Hypothalamus (tissue), 51 donors: ENCODE data around the gene FANCC.

Experiments
- DNase-seq, 51 donors: peaks; one replicate each; lab custom pipeline; 2025; lab: John Stamatoyannopoulos, UW

Gene FANCC

DNA sequence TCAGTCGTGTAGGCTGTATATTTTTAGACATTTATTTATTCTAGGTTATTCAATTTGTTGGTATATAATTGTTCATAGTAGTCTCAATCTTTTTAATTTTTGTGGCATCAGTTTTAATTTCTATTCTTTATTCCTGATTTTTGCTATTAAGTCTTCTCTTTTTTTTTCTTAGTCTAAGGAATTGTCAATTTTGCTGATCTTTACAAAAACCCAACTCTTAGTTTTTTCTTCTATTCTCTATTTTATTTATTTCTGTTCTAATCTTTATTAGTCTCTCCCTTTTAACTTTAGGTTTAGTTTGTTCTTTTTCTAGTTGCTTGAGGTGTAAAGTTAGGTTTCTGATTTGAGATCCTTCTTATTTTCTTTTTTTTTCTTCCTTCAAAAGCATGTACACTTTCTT is 152.5 kb downstream of the FANCC start:
- DNase-seq, result no peak

DNA sequence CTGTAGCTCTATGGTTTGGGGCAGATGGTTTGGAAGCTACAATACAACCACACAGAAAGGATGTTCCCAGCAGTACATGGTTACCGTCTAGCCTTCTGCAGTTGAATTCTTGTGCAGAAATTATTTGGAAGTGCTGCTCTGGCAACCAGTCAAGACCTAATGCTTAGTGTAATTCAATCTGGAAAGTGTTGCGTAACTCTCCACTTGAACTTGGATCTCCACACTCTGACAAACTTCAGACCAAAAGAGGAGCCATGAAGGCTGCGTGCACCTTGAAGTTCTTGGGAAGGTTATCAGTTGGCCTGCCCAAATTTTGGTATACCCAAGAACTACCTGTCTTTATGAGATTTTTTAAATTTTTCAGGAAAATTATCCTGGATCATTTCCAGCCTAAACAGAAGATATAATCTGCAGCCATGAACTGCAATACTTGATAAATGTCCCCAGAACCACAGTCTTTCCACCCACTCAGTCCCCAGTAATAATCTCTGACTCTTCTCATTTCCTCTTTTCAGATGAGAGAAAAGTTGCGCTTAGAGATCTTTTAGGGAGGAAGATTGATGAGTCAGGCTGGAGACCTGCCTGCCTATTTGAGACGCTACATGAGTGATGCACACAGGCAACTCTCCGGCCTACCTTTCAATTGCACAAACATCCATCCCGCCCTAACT is 159.9 kb downstream of the FANCC start:
- no peak for DNase-seq

- no peak for DNase-seq
Measured at GRCh38 chr9:95156074-95156473, 161.4 kb downstream of the FANCC start.

GRCh38 chr9:95155220-95155619 is 162.3 kb downstream of the FANCC start:
- no peak for DNase-seq

DNA sequence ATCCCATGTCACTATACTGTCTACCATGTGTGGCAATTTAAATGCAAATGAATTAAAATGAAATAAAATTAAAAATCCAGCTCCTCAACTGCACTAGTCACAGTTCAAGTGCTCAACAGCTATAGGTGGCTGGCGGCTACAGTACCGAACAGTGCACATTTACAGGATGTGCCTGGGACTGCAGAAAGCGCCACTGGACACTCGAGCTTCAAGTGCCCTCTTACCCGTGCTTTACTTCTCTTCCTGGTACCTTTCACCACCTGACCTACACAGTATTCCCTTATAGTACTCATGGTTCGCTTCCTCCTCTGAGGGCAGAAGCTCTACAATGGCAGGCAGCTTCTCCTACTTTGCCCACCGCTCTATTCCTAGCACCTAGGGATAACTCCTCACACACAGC is 166.6 kb downstream of the FANCC start:
- DNase-seq, result no peak

- DNase-seq, result no peak
Measured at GRCh38 chr9:95148208-95148520, 169.3 kb downstream of the FANCC start.

- no peak for DNase-seq
Measured at GRCh38 chr9:95147452-95148207, 169.9 kb downstream of the FANCC start.

- no peak for DNase-seq
Measured at GRCh38 chr9:95143591-95144561, 173.6 kb downstream of the FANCC start.

- no peak for DNase-seq
Measured at GRCh38 chr9:95142728-95143127, 174.8 kb downstream of the FANCC start.

- no peak for DNase-seq
Measured at GRCh38 chr9:95142315-95142714, 175.2 kb downstream of the FANCC start.

- no peak for DNase-seq
Measured at GRCh38 chr9:95140821-95141220, 176.7 kb downstream of the FANCC start.

- DNase-seq, result no peak
Measured at GRCh38 chr9:95139126-95139525, 178.4 kb downstream of the FANCC start.

GRCh38 chr9:95138474-95138873 is 179.0 kb downstream of the FANCC start:
- peak in 1 of 51 donors; percentile 2 for DNase-seq

DNA sequence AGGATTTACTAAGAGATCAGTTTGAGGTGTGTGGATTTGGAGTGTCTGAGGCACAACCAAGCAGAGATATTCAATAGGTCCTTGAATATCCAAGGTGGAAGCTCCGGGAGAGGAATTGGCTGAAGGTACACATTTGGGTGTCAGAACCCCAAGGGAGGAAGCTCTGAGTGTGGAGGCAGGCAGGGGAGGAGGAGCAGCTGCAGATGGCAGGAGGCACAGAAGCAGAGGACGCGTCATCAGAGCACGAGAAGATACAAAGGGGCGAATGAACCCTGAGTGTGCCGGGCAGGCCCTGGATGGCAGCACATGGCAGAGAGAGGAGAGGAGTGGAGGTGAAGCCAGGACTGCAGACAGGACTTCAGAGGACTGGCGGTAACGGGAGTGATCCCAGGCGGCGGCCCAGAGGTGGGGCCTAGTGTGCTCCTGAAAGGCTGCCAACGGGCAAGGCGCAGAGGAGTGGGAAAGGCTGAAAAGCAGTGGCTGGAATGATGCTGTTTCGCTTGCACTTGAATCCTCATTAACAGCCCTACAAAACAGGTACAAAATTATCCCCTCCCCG is 179.8 kb downstream of the FANCC start:
- DNase-seq, result no peak

- no peak for DNase-seq
Measured at GRCh38 chr9:95135756-95136155, 181.8 kb downstream of the FANCC start.

DNA sequence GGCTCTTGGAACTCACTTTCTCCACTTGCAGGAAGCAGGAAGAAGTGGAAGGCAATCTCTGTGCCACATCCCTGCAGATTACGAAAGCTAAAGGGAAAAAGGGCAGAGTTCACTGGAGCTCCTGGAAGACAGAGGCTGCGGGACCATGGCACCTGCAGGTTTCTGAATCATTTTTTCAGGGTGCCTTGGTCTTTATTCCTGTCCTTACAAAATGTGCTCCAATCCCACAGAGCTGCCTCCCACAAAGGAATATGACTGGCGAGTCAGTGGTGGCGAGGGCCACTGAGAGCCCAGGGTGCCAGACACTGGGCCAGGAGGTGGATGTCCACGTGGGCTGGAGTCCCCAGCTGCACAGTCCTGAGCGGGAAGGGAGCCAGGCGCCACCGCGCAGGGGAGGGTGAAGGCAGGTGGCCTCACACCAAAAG is 183.0 kb downstream of the FANCC start:
- DNase-seq, result no peak

GRCh38 chr9:95133325-95133705 is 184.2 kb downstream of the FANCC start:
- DNase-seq, result no peak

GRCh38 chr9:95132366-95133324 is 184.9 kb downstream of the FANCC start:
- DNase-seq, result no peak

DNA sequence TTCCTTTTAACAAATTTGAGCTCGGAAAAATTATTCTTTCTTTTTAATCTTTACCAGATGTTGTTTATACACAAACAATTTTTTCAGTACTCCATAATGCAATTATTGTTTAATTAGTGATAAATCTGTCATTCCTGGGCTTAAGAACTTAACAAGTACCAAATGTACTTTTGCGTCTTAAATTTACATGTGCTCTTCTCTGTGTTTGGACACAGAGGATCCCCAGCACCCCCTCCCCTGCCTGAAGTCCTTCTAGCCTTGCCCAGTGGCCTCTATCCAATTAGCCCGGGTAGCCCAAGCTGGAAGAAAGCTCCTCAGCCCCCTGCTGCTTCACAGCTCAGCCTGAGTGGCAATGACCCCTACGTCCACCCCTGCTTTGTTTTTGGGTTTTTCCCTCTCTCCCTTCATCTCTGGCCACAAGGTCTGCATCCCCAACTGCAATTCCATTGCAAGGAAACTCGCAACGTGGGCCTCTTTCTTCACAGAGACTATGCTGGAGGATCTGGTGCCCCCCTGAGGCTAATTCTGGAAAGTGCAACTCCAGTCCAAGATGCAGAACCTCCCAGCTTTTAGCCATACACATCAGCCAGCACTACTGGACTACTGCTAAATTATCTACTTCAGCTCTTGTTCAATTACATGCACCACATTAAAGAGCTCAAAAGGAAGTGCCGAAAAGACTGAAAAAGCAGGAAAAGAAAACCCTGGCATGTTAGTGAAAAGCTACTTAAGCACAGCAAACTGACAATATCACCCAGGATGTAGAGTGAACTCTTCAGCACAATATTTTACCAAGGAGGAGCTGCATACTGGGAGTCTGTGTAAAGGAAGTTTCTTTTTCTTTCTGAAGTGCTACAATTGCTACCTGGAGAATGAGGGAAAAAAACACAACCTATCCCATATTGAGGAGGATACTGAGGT is 186.2 kb downstream of the FANCC start:
- peak in 41 of 51 donors; percentile 8 to 79 (median 51) for DNase-seq
